DMS79 (cell line): ENCODE results near the gene PCF11.
"Not testable (repeated sequence)": the region's sequence is repeated elsewhere in the genome, so short reads cannot be mapped to it uniquely, and the experiment has no call there.

ENCODE experiments used
- DNase-seq: peaks from one replicate; lab custom pipeline; 2025; lab: John Stamatoyannopoulos, UW

The PCF11 gene

GRCh38 chr11:83193315-83194280 is 36.7 kb downstream of the PCF11 start, which contains the start of gene ANKRD42:
Gene ANKRD42, plus strand, starts transcription at chr11:83193712. Its CDS starts 959 bp downstream, at chr11:83194671.
- DNase-seq = peak; percentile 94

GRCh38 chr11:83194281-83195142 is 37.6 kb downstream of the PCF11 start:
- DNase-seq = peak; percentile 16

GRCh38 chr11:83195143-83195466 is 38.2 kb downstream of the PCF11 start:
- no peak for DNase-seq

GRCh38 chr11:83195649-83196048 is 38.7 kb downstream of the PCF11 start:
- DNase-seq = no peak

- no peak for DNase-seq
These were observed 43.1 kb downstream of the PCF11 start for GRCh38 chr11:83200035-83200434.

- DNase-seq = no peak
These were observed 48.8 kb downstream of the PCF11 start for GRCh38 chr11:83205608-83206185.

- no peak for DNase-seq
These were observed 49.3 kb downstream of the PCF11 start for GRCh38 chr11:83206221-83206620.

- not testable (repeated sequence) for DNase-seq
These were observed 49.9 kb downstream of the PCF11 start for GRCh38 chr11:83206771-83207382.

GRCh38 chr11:83219095-83219494 is 62.2 kb downstream of the PCF11 start:
- no peak for DNase-seq

GRCh38 chr11:83220260-83220659 is 63.3 kb downstream of the PCF11 start:
- DNase-seq = peak; percentile 29

GRCh38 chr11:83221694-83222093 is 64.8 kb downstream of the PCF11 start:
- DNase-seq = no peak

GRCh38 chr11:83222499-83222898 is 65.6 kb downstream of the PCF11 start:
- DNase-seq = no peak

- DNase-seq = no peak
These were observed 66.5 kb downstream of the PCF11 start for GRCh38 chr11:83223457-83223856.

- DNase-seq = no peak
These were observed 78.9 kb downstream of the PCF11 start for GRCh38 chr11:83235825-83236224.
